ENCODE results near the gene CGB1. TPM values are rescaled to one million over a fixed set of nuclear protein-coding genes. Genes with fewer than 3 reads are reported as not detected.

CGB1 gene
- total RNA-seq, 1 experiment from 2014 or later, result not detected

DNA sequence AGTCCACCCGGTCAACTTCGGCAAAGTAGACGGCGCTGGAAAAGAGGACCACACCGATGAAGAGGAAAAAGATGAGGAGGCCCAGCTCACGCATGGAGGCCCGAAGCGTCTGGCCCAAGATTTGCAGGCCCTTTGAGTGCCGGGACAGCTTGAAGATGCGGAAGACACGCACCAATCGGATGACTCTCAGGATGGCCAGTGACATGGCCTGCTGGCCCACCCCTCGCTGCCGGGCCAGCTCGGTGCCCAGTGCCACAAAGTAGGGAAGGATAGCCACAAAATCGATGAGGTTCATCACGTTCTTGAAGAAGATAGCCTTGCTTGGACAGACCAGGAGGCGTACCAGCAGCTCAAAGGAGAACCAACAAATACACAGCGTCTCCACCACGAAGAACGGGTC, 33.7 kb upstream of the CGB1 start:
- no peak for DNase-seq (ENCODE audit: low spot score)
- Mint-ChIP-seq H3K4me1 (peaks cover 28% of the 10 kb centered on the region), H3K27me3 (ENCODE audit: low read depth) (peaks cover 95% of the 10 kb centered on the region), H3K36me3 (no peaks in the 10 kb centered on the region; the same call in 1 of the 2 replicates), H3K9me3 (peaks cover 8% of the 10 kb centered on the region), H3K27ac (no peak overlapping the region), H3K4me3 (no peak overlapping the region)
- TF ChIP-seq CREM (CRISPR knock-in tag; IDR thresholded peaks at IDR 0.05) (no peak), EMX1 (CRISPR knock-in tag; IDR thresholded peaks at IDR 0.05) (no peak), NR2C2 (CRISPR knock-in tag; IDR thresholded peaks at IDR 0.05) (no peak), CTCF (IDR thresholded peaks at IDR 0.05) (no peak), USF1 (CRISPR knock-in tag; IDR thresholded peaks at IDR 0.05) (no peak), ZNF121 (CRISPR knock-in tag; IDR thresholded peaks at IDR 0.05) (no peak), SOX15 (CRISPR knock-in tag; IDR thresholded peaks at IDR 0.05) (no peak), FOXP1 (CRISPR knock-in tag; IDR thresholded peaks at IDR 0.05; ENCODE audit: borderline replicate concordance) (no peak), GTF2I (CRISPR knock-in tag; conservative IDR thresholded peaks at IDR 0.05) (no peak), TEAD1 (CRISPR knock-in tag; IDR thresholded peaks at IDR 0.05) (no peak), ZNF281 (CRISPR knock-in tag; IDR thresholded peaks at IDR 0.05) (no peak), MAX (CRISPR knock-in tag; IDR thresholded peaks at IDR 0.05) (no peak)
- TF ChIP-seq, protein P1, sequence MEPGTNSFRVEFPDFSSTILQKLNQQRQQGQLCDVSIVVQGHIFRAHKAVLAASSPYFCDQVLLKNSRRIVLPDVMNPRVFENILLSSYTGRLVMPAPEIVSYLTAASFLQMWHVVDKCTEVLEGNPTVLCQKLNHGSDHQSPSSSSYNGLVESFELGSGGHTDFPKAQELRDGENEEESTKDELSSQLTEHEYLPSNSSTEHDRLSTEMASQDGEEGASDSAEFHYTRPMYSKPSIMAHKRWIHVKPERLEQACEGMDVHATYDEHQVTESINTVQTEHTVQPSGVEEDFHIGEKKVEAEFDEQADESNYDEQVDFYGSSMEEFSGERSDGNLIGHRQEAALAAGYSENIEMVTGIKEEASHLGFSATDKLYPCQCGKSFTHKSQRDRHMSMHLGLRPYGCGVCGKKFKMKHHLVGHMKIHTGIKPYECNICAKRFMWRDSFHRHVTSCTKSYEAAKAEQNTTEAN (CRISPR knock-in tag; IDR thresholded peaks at IDR 0.05), result no peak
- TF ChIP-seq, protein P2, sequence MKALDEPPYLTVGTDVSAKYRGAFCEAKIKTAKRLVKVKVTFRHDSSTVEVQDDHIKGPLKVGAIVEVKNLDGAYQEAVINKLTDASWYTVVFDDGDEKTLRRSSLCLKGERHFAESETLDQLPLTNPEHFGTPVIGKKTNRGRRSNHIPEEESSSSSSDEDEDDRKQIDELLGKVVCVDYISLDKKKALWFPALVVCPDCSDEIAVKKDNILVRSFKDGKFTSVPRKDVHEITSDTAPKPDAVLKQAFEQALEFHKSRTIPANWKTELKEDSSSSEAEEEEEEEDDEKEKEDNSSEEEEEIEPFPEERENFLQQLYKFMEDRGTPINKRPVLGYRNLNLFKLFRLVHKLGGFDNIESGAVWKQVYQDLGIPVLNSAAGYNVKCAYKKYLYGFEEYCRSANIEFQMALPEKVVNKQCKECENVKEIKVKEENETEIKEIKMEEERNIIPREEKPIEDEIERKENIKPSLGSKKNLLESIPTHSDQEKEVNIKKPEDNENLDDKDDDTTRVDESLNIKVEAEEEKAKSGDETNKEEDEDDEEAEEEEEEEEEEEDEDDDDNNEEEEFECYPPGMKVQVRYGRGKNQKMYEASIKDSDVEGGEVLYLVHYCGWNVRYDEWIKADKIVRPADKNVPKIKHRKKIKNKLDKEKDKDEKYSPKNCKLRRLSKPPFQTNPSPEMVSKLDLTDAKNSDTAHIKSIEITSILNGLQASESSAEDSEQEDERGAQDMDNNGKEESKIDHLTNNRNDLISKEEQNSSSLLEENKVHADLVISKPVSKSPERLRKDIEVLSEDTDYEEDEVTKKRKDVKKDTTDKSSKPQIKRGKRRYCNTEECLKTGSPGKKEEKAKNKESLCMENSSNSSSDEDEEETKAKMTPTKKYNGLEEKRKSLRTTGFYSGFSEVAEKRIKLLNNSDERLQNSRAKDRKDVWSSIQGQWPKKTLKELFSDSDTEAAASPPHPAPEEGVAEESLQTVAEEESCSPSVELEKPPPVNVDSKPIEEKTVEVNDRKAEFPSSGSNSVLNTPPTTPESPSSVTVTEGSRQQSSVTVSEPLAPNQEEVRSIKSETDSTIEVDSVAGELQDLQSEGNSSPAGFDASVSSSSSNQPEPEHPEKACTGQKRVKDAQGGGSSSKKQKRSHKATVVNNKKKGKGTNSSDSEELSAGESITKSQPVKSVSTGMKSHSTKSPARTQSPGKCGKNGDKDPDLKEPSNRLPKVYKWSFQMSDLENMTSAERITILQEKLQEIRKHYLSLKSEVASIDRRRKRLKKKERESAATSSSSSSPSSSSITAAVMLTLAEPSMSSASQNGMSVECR (CRISPR knock-in tag; IDR thresholded peaks at IDR 0.05; ENCODE audit: borderline replicate concordance), result no peak
- TF ChIP-seq, protein P3, sequence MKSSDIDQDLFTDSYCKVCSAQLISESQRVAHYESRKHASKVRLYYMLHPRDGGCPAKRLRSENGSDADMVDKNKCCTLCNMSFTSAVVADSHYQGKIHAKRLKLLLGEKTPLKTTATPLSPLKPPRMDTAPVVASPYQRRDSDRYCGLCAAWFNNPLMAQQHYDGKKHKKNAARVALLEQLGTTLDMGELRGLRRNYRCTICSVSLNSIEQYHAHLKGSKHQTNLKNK (CRISPR knock-in tag; IDR thresholded peaks at IDR 0.05), result no peak
- ChIA-PET POLR2A (no interaction called here), CTCF (interaction anchor here (0.9 to 3.3 kb wide), 6 partner anchors 14 to 140 kb away, joined by 3 to 10 read pairs (median 6); no protein-coding TSS in a partner anchor)
- no peak for ATAC-seq

All from WTC11 (cell line).